Fibroblast of the conjunctiva (primary cell): ENCODE measurements around the gene BEND5.

Experiments
- DNase-seq: peaks from one replicate; pipeline ENCODE4 v3.0.0-alpha.2; 2010; ENCODE audit warnings: low read depth

The BEND5 gene

GRCh38 chr1:48679859-48680258, 96.8 kb downstream of the BEND5 start:
- no peak for DNase-seq

GRCh38 chr1:48678710-48679505, 97.8 kb downstream of the BEND5 start:
- DNase-seq: no peak
